ENCODE measurements around the gene NLRP7. TPM values are rescaled to one million over a fixed set of nuclear protein-coding genes. Genes with fewer than 3 reads are reported as not detected.

The NLRP7 gene
- polyA plus RNA-seq, 5 donors = 0.07 to 0.11 TPM; not detected in 3

- DNase-seq = no peak
Measured at GRCh38 chr19:54875506-54875905, 71.8 kb downstream of the NLRP7 start.

GRCh38 chr19:54873990-54874389, 73.3 kb downstream of the NLRP7 start, which contains the start of gene FCAR:
FCAR (plus strand) TSS chr19:54874235; CDS start chr19:54874290, 55 bp downstream.
- DNase-seq = no peak

Other genes starting within 250 kb of the NLRP7 start
- gene KIR3DL3, start 223.1 kb downstream of the NLRP7 start, polyA plus RNA-seq (ENCODE audit: insufficient read depth in 1 of 5, insufficient read length in 5 of 5, low replicate concordance in 1 of 5) = not detected
- under 1 TPM in 4 of 5 donors, not detected in 1; 0.16 to 0.35 (median 0.18) TPM for gene KIR2DL3, start 209.0 kb downstream of the NLRP7 start, polyA plus RNA-seq (ENCODE audit: insufficient read depth in 1 of 5, insufficient read length in 5 of 5, low replicate concordance in 1 of 5)
- under 1 TPM in 4 of 5 donors, not detected in 1; 0.13 to 0.26 (median 0.18) TPM for gene KIR2DL1, start 177.7 kb downstream of the NLRP7 start, polyA plus RNA-seq (ENCODE audit: insufficient read depth in 1 of 5, insufficient read length in 5 of 5, low replicate concordance in 1 of 5)
- gene KIR2DL4, start 143.9 kb downstream of the NLRP7 start, polyA plus RNA-seq (ENCODE audit: insufficient read depth in 1 of 5, insufficient read length in 5 of 5, low replicate concordance in 1 of 5) = under 1 TPM in 1 of 5 donors, not detected in 4; 0.09 TPM
- under 1 TPM in 3 of 5 donors, not detected in 2; 0.12 to 0.16 (median 0.13) TPM for gene KIR3DL1, start 131.1 kb downstream of the NLRP7 start, polyA plus RNA-seq (ENCODE audit: insufficient read depth in 1 of 5, insufficient read length in 5 of 5, low replicate concordance in 1 of 5)
- gene KIR2DS4, start 114.9 kb downstream of the NLRP7 start, polyA plus RNA-seq (ENCODE audit: insufficient read depth in 1 of 5, insufficient read length in 5 of 5, low replicate concordance in 1 of 5) = under 1 TPM in 3 of 5 donors, not detected in 2; 0.10 to 0.47 (median 0.19) TPM
- gene KIR3DL2, start 97.1 kb downstream of the NLRP7 start, polyA plus RNA-seq (ENCODE audit: insufficient read depth in 1 of 5, insufficient read length in 5 of 5, low replicate concordance in 1 of 5) = not detected
- under 1 TPM; 0.35 to 0.73 (median 0.60) TPM for gene FCAR, start 73.3 kb downstream of the NLRP7 start, polyA plus RNA-seq (ENCODE audit: insufficient read depth in 1 of 5, insufficient read length in 5 of 5, low replicate concordance in 1 of 5)
- 1 to 10 TPM in 1 of 5 donors, under 1 TPM in 4; 0.19 to 1.8 (median 0.33) TPM for gene NCR1, start 41.4 kb downstream of the NLRP7 start, polyA plus RNA-seq (ENCODE audit: insufficient read depth in 1 of 5, insufficient read length in 5 of 5, low replicate concordance in 1 of 5)
- 10 to 100 TPM in 1 of 5 donors, 1 to 10 TPM in 4; 6.7 to 13.3 (median 9.2) TPM for gene NLRP2, start 18.8 kb upstream of the NLRP7 start, polyA plus RNA-seq (ENCODE audit: insufficient read depth in 1 of 5, insufficient read length in 5 of 5, low replicate concordance in 1 of 5)
- 1 to 10 TPM in 1 of 5 donors, under 1 TPM in 4; 0.69 to 1.6 (median 0.83) TPM for gene GP6, start 90.7 kb upstream of the NLRP7 start, polyA plus RNA-seq (ENCODE audit: insufficient read depth in 1 of 5, insufficient read length in 5 of 5, low replicate concordance in 1 of 5)
- gene RDH13, start 115.6 kb upstream of the NLRP7 start, polyA plus RNA-seq (ENCODE audit: insufficient read depth in 1 of 5, insufficient read length in 5 of 5, low replicate concordance in 1 of 5) = 10 to 100 TPM in 3 of 5 donors, 1 to 10 TPM in 2; 7.4 to 15.0 (median 12.5) TPM
- 10 to 100 TPM in 3 of 5 donors, 1 to 10 TPM in 2; 4.2 to 16.4 (median 12.4) TPM for gene EPS8L1, start 128.3 kb upstream of the NLRP7 start, polyA plus RNA-seq (ENCODE audit: insufficient read depth in 1 of 5, insufficient read length in 5 of 5, low replicate concordance in 1 of 5)
- gene PPP1R12C, start 170.1 kb upstream of the NLRP7 start, polyA plus RNA-seq (ENCODE audit: insufficient read depth in 1 of 5, insufficient read length in 5 of 5, low replicate concordance in 1 of 5) = 10 to 100 TPM; 45.4 to 88.7 (median 69.3) TPM
- gene TNNT1, start 201.7 kb upstream of the NLRP7 start, polyA plus RNA-seq (ENCODE audit: insufficient read depth in 1 of 5, insufficient read length in 5 of 5, low replicate concordance in 1 of 5) = 10 to 100 TPM in 1 of 5 donors, 1 to 10 TPM in 3, under 1 TPM in 1; 0.91 to 27.5 (median 2.1) TPM
- gene TNNI3, start 210.2 kb upstream of the NLRP7 start, polyA plus RNA-seq (ENCODE audit: insufficient read depth in 1 of 5, insufficient read length in 5 of 5, low replicate concordance in 1 of 5) = 1 to 10 TPM in 1 of 5 donors, under 1 TPM in 4; 0.39 to 1.9 (median 0.73) TPM
- 1 to 10 TPM; 1.4 to 8.6 (median 5.1) TPM for gene DNAAF3, start 219.1 kb upstream of the NLRP7 start, polyA plus RNA-seq (ENCODE audit: insufficient read depth in 1 of 5, insufficient read length in 5 of 5, low replicate concordance in 1 of 5)
- gene SYT5, start 232.8 kb upstream of the NLRP7 start, polyA plus RNA-seq (ENCODE audit: insufficient read depth in 1 of 5, insufficient read length in 5 of 5, low replicate concordance in 1 of 5) = 1 to 10 TPM in 3 of 5 donors, under 1 TPM in 2; 0.50 to 1.2 (median 1.1) TPM

All from right lung (tissue), 5 donors.